GM12878 (cell line): ENCODE results near the gene RAB3IL1.

Experiments
- BCL3 ChIP-seq: IDR thresholded peaks from 2 replicates; pipeline ENCODE4 v1.6.1; 2011; ENCODE audit warnings: borderline replicate concordance, low read depth, mild to moderate bottlenecking, moderate library complexity, low read length; ENCODE audit not compliant: insufficient read depth, poor library complexity, severe bottlenecking
- CHD1 ChIP-seq: IDR thresholded peaks from 2 replicates; pipeline ENCODE4 v1.6.1; 2012; ENCODE audit warnings: low read depth, low read length, improper control_type of control experiment
- MAX ChIP-seq: IDR thresholded peaks from 2 replicates; pipeline ENCODE4 v1.6.1; 2012; ENCODE audit warnings: low read depth, low read length, improper control_type of control experiment
- POLR2A ChIP-seq: IDR thresholded peaks from 2 replicates; pipeline ENCODE4 v1.6.1; 2011; ENCODE audit warnings: low read depth, mild to moderate bottlenecking, low read length
- POLR2AphosphoS5 ChIP-seq: IDR thresholded peaks from 2 replicates; pipeline ENCODE4 v1.6.1; 2011; ENCODE audit warnings: mild to moderate bottlenecking, low read length, inconsistent platforms
- YY1 ChIP-seq: IDR thresholded peaks from 2 replicates; pipeline ENCODE4 v1.6.1; 2011; ENCODE audit warnings: low read depth, mild to moderate bottlenecking, low read length

- TF ChIP-seq CHD1 (peak; percentile 30; the same call in 1 of the 2 replicates), BCL3 (no peak), POLR2A (no peak), MAX (no peak), POLR2AphosphoS5 (no peak; the same call in none of the 2 replicates), YY1 (no peak)
Measured at GRCh38 chr11:61966734-61967115, 49.4 kb upstream of the RAB3IL1 start.
